GM23338 (cell line): ENCODE results near the gene WNK2. TPM values are rescaled to one million over a fixed set of nuclear protein-coding genes. Genes with fewer than 3 reads are reported as not detected.

ENCODE experiments used
- ATAC-seq: fragments of 200-7000 bp; cut with Tn5 transposase; 3 replicates; pipeline ENCODE4 v1.9.1; 2020
- DNase-seq: peaks from one replicate; pipeline ENCODE4 v3.0.0-alpha.2; 2015; ENCODE audit warnings: low spot score
- H2AFZ ChIP-seq: fragments of 200-600 bp; sonication (generic); 2 replicates; pipeline ENCODE4 v1.8.0; 2016; ENCODE audit warnings: antibody characterized with exemption, mild to moderate bottlenecking, moderate library complexity
- H3F3A ChIP-seq: fragments of 200-600 bp; sonication (generic); replicated peaks from 2 replicates; pipeline ENCODE4 v1.8.0; 2017; ENCODE audit warnings: antibody characterized with exemption, mixed run types, low read depth
- H3K27ac ChIP-seq: fragments of 200-600 bp; sonication (generic); 2 replicates; pipeline ENCODE4 v1.6.1; 2016; ENCODE audit warnings: low read depth
- H3K27me3 ChIP-seq: fragments of 200-600 bp; sonication (generic); 2 replicates; pipeline ENCODE4 v1.8.0; 2016; ENCODE audit warnings: mild to moderate bottlenecking, mixed run types, moderate library complexity; ENCODE audit not compliant: insufficient read depth
- H3K36me3 ChIP-seq: fragments of 200-600 bp; sonication (generic); 2 replicates; pipeline ENCODE4 v1.8.0; 2016; ENCODE audit warnings: mild to moderate bottlenecking; ENCODE audit not compliant: insufficient read depth
- H3K4me1 ChIP-seq: fragments of 200-600 bp; sonication (generic); 2 replicates; pipeline ENCODE4 v1.8.0; 2016; ENCODE audit warnings: mild to moderate bottlenecking, moderate library complexity; ENCODE audit not compliant: insufficient read depth
- H3K4me2 ChIP-seq: fragments of 200-600 bp; sonication (generic); 2 replicates; pipeline ENCODE4 v1.7.1; 2017; ENCODE audit warnings: mixed run types
- H3K4me3 ChIP-seq: fragments of 200-600 bp; sonication (generic); 2 replicates; pipeline ENCODE4 v1.6.1; 2016; ENCODE audit warnings: mixed run types
- H3K79me2 ChIP-seq: fragments of 200-600 bp; sonication (generic); replicated peaks from 2 replicates; pipeline ENCODE4 v1.8.0; 2017; ENCODE audit warnings: mild to moderate bottlenecking; ENCODE audit not compliant: insufficient read depth
- H3K9me2 ChIP-seq: fragments of 200-600 bp; sonication (generic); 2 replicates; pipeline ENCODE4 v1.8.0; 2017; ENCODE audit not compliant: insufficient read depth
- H4K20me1 ChIP-seq: fragments of 200-600 bp; sonication (generic); replicated peaks from 2 replicates; pipeline ENCODE4 v1.8.0; 2017; ENCODE audit warnings: mild to moderate bottlenecking; ENCODE audit not compliant: insufficient read depth
- H3K27ac Mint-ChIP-seq: 2 replicates; pipeline ENCODE4 v1.8.0; 2020; ENCODE audit warnings: inconsistent platforms, mild to moderate bottlenecking, moderate library complexity, mixed read lengths
- H3K27me3 Mint-ChIP-seq: 3 replicates; pipeline ENCODE4 v1.8.0; 2022; ENCODE audit warnings: low read depth, mild to moderate bottlenecking, moderate library complexity, mixed read lengths, inconsistent platforms; ENCODE audit not compliant: insufficient read depth, poor library complexity
- H3K36me3 Mint-ChIP-seq: 3 replicates; pipeline ENCODE4 v1.8.0; 2021; ENCODE audit warnings: low read depth, mild to moderate bottlenecking, inconsistent platforms, moderate library complexity, mixed read lengths
- H3K4me1 Mint-ChIP-seq: 3 replicates; pipeline ENCODE4 v1.8.0; 2020; ENCODE audit warnings: mild to moderate bottlenecking, inconsistent platforms, mixed read lengths
- H3K4me3 Mint-ChIP-seq: 3 replicates; pipeline ENCODE4 v1.8.0; 2021; ENCODE audit warnings: moderate library complexity, mild to moderate bottlenecking, inconsistent platforms, mixed read lengths
- H3K9me3 Mint-ChIP-seq: 3 replicates; pipeline ENCODE4 v1.8.0; 2020; ENCODE audit warnings: moderate library complexity, mild to moderate bottlenecking, inconsistent platforms, mixed read lengths
- NANOG ChIP-seq: IDR thresholded peaks from 2 replicates; pipeline ENCODE4 v1.6.1; 2016; ENCODE audit warnings: antibody characterized with exemption, borderline replicate concordance
- ZNF331 ChIP-seq: fragments of 250-450 bp; sonication (Bioruptor Pico); IDR thresholded peaks from 2 replicates; pipeline ENCODE4 v1.5.0; 2020; ENCODE audit warnings: low read depth, mild to moderate bottlenecking, moderate library complexity
- polyA plus RNA-seq: library from polyadenylated mRNA; unstranded; fragments of >200 nt; fragmentation: Nextera tagmentation; extraction: Ambion mirVana; gene quantifications from 2 replicates; pipeline ENCODE4 v1.2.1, GENCODE V29; 2016
- total RNA-seq: library from RNA; depleted of rRNA; stranded (reverse); fragments of >200 nt; shearing (Covaris generic); gene quantifications from 2 replicates; pipeline ENCODE4 v1.2.3, GENCODE V29; 2014
- TF ChIP-seq, protein P1 (sequence below): fragments of 250-450 bp; sonication (Bioruptor Pico); IDR thresholded peaks from 2 replicates; pipeline ENCODE4 v1.5.0; 2020; ENCODE audit warnings: mild to moderate bottlenecking, moderate library complexity
- TF ChIP-seq, protein P2 (sequence below), 2 experiments: fragments of 200-600 bp in 1 of 2; sonication (generic) in 1 of 2; conservative IDR thresholded peaks; 2 replicates each; pipeline versions ENCODE4 v1.5.1 to v1.6.1; 2016 to 2017; ENCODE audit warnings: antibody characterized with exemption in 2 of 2, low read depth in 2 of 2, mild to moderate bottlenecking in 2 of 2, moderate library complexity in 1 of 2
- TF ChIP-seq, protein P3 (sequence below): IDR thresholded peaks from 2 replicates; pipeline ENCODE4 v1.6.1; 2016; ENCODE audit warnings: antibody characterized with exemption

Gene WNK2
- total and polyA plus RNA-seq, 2 experiments from 2014 or later = 56.4 to 102 TPM

DNA sequence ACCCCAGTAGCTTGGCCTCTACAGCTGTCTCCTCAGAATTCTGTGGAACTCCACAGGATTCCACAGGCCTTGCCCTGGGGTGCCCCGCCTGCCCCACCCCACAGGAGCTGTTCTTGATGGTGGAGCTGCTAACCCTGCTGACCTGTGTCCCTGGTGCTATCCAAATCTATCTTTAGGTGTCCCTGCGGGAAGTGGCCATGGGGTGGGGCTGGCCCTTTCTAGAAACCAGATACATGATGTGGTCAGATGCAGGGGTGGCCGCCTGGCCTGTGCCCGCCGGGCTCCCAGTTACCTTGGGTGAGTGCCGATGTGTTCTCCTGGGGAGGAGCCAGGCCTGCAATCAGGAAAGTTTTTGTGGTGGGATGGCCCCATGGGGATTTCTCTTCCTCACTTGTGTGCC, 34.2 kb downstream of the WNK2 start (continued):
- TF ChIP-seq, protein P1, sequence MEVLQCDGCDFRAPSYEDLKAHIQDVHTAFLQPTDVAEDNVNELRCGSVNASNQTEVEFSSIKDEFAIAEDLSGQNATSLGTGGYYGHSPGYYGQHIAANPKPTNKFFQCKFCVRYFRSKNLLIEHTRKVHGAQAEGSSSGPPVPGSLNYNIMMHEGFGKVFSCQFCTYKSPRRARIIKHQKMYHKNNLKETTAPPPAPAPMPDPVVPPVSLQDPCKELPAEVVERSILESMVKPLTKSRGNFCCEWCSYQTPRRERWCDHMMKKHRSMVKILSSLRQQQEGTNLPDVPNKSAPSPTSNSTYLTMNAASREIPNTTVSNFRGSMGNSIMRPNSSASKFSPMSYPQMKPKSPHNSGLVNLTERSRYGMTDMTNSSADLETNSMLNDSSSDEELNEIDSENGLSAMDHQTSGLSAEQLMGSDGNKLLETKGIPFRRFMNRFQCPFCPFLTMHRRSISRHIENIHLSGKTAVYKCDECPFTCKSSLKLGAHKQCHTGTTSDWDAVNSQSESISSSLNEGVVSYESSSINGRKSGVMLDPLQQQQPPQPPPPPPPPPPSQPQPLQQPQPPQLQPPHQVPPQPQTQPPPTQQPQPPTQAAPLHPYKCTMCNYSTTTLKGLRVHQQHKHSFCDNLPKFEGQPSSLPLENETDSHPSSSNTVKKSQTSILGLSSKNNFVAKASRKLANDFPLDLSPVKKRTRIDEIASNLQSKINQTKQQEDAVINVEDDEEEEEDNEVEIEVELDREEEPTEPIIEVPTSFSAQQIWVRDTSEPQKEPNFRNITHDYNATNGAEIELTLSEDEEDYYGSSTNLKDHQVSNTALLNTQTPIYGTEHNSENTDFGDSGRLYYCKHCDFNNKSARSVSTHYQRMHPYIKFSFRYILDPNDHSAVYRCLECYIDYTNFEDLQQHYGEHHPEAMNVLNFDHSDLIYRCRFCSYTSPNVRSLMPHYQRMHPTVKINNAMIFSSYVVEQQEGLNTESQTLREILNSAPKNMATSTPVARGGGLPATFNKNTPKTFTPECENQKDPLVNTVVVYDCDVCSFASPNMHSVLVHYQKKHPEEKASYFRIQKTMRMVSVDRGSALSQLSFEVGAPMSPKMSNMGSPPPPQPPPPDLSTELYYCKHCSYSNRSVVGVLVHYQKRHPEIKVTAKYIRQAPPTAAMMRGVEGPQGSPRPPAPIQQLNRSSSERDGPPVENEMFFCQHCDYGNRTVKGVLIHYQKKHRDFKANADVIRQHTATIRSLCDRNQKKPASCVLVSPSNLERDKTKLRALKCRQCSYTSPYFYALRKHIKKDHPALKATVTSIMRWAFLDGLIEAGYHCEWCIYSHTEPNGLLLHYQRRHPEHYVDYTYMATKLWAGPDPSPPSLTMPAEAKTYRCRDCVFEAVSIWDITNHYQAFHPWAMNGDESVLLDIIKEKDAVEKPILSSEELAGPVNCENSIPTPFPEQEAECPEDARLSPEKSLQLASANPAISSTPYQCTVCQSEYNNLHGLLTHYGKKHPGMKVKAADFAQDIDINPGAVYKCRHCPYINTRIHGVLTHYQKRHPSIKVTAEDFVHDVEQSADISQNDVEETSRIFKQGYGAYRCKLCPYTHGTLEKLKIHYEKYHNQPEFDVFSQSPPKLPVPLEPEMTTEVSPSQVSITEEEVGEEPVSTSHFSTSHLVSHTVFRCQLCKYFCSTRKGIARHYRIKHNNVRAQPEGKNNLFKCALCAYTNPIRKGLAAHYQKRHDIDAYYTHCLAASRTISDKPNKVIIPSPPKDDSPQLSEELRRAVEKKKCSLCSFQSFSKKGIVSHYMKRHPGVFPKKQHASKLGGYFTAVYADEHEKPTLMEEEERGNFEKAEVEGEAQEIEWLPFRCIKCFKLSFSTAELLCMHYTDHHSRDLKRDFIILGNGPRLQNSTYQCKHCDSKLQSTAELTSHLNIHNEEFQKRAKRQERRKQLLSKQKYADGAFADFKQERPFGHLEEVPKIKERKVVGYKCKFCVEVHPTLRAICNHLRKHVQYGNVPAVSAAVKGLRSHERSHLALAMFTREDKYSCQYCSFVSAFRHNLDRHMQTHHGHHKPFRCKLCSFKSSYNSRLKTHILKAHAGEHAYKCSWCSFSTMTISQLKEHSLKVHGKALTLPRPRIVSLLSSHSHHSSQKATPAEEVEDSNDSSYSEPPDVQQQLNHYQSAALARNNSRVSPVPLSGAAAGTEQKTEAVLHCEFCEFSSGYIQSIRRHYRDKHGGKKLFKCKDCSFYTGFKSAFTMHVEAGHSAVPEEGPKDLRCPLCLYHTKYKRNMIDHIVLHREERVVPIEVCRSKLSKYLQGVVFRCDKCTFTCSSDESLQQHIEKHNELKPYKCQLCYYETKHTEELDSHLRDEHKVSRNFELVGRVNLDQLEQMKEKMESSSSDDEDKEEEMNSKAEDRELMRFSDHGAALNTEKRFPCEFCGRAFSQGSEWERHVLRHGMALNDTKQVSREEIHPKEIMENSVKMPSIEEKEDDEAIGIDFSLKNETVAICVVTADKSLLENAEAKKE (CRISPR knock-in tag) = no peak
- TF ChIP-seq ZNF331 (CRISPR knock-in tag) (no peak), NANOG (no peak)

DNA sequence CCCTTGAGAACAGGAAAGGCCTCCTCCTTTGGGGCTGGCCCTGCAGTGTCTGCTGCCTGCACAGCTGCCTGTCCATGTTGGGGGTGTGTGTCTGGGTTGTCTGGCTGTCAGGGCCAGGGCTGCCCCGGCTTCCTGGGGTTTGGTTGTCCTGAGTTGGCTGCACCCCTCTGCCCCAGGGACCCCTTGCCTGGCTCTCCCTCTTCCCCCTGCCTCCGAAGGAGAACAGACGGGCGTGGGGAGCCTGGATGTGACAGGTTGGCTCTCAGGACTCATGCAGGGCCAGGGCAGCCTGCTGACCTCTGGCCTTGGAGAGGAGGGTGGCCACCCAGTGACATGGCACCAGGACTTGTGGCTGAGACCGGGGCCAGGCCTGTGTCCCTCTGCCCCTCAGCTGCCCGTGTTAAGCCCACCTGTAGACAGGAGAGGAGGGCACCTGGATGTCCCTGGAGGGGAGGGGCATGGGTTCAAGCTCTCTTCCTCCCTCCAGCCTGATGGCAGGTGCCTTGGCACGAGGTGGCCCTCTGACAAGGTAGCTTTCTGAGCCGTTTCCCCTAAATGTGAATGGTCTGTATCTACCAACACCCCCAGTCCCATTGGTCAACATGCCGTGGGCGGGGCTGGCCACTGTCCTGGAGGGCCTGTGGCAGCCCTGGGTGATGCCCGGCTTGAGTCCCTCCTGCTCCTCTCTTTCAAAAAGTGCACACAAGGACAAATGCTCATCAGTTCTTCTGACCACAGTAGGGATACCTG, 34.9 kb downstream of the WNK2 start:
- Mint-ChIP-seq H3K27ac (no peak overlapping the region), H3K4me1 (peaks cover 7% of the 10 kb centered on the region), H3K4me3 (no peak overlapping the region), H3K36me3 (peaks cover 7% of the 10 kb centered on the region), H3K27me3 (peaks cover 21% of the 10 kb centered on the region), H3K9me3 (peaks cover 8% of the 10 kb centered on the region)
- no peaks in the 10 kb centered on the region for H3K36me3 ChIP-seq
- H3K4me1 ChIP-seq = no peaks in the 10 kb centered on the region
- no peaks in the 10 kb centered on the region for H3K9me2 ChIP-seq
- DNase-seq (no peak), ATAC-seq (no peak)
- peaks cover 59% of the 10 kb centered on the region for H3K79me2 ChIP-seq
- H3F3A ChIP-seq = no peaks in the 10 kb centered on the region
- H3K27me3 ChIP-seq = no peaks in the 10 kb centered on the region
- no peak overlapping the region for H3K4me3 ChIP-seq
- no peak overlapping the region for H2AFZ ChIP-seq
- no peak overlapping the region for H3K4me2 ChIP-seq
- no peak overlapping the region for H3K27ac ChIP-seq
- H4K20me1 ChIP-seq = peaks cover 7% of the 10 kb centered on the region
- no peak for TF ChIP-seq NANOG
- TF ChIP-seq, protein P2, sequence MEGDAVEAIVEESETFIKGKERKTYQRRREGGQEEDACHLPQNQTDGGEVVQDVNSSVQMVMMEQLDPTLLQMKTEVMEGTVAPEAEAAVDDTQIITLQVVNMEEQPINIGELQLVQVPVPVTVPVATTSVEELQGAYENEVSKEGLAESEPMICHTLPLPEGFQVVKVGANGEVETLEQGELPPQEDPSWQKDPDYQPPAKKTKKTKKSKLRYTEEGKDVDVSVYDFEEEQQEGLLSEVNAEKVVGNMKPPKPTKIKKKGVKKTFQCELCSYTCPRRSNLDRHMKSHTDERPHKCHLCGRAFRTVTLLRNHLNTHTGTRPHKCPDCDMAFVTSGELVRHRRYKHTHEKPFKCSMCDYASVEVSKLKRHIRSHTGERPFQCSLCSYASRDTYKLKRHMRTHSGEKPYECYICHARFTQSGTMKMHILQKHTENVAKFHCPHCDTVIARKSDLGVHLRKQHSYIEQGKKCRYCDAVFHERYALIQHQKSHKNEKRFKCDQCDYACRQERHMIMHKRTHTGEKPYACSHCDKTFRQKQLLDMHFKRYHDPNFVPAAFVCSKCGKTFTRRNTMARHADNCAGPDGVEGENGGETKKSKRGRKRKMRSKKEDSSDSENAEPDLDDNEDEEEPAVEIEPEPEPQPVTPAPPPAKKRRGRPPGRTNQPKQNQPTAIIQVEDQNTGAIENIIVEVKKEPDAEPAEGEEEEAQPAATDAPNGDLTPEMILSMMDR (conservative IDR thresholded peaks at IDR 0.05; ENCODE audit: low read depth in 2 of 2) = no peak
- TF ChIP-seq, protein P1 (CRISPR knock-in tag) = no peak
- TF ChIP-seq, protein P3, sequence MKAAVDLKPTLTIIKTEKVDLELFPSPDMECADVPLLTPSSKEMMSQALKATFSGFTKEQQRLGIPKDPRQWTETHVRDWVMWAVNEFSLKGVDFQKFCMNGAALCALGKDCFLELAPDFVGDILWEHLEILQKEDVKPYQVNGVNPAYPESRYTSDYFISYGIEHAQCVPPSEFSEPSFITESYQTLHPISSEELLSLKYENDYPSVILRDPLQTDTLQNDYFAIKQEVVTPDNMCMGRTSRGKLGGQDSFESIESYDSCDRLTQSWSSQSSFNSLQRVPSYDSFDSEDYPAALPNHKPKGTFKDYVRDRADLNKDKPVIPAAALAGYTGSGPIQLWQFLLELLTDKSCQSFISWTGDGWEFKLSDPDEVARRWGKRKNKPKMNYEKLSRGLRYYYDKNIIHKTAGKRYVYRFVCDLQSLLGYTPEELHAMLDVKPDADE = no peak
